ACHN (cell line): ENCODE results near the gene MERTK.

ENCODE experiments used
- DNase-seq: peaks from one replicate; pipeline ENCODE4 v3.0.0-alpha.2; 2015
- in situ Hi-C: cut with HindIII; loops from 2 replicates; pipeline ENCODE4 v1.10.0; 2017; ENCODE audit warnings: low sequenced_read_pairs, low pct_ligation_motif_present, low pct_unique_long_range_greater_than_20kb

Gene MERTK

GRCh38 chr2:111994042-111994441 lies 95.6 kb downstream of the MERTK start:
- DNase-seq, result no peak
- in situ Hi-C loops, result no loop called here

DNA sequence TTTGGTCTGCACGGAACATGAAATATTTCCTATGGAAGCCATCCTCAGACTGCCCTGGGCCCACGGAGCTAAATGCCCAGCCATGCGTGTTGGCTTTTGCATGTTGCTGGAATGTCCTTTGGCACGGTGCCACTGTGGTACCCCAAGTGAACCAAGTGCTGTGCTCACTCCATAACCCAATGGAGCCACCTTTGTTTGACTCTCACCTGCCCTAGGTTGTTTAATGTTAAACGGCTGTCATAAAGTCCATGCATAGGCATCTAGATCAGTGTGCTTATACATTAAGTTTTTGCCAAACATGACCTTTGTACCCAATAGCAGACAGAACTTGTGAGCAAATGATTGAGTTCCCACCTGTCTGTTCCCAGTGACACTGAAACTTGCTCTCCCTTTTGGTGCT lies 96.7 kb downstream of the MERTK start:
- no peak for DNase-seq
- in situ Hi-C loops, result no loop called here

GRCh38 chr2:111999809-112000208 lies 101.4 kb downstream of the MERTK start:
- no peak for DNase-seq
- in situ Hi-C loops, result no loop called here

DNA sequence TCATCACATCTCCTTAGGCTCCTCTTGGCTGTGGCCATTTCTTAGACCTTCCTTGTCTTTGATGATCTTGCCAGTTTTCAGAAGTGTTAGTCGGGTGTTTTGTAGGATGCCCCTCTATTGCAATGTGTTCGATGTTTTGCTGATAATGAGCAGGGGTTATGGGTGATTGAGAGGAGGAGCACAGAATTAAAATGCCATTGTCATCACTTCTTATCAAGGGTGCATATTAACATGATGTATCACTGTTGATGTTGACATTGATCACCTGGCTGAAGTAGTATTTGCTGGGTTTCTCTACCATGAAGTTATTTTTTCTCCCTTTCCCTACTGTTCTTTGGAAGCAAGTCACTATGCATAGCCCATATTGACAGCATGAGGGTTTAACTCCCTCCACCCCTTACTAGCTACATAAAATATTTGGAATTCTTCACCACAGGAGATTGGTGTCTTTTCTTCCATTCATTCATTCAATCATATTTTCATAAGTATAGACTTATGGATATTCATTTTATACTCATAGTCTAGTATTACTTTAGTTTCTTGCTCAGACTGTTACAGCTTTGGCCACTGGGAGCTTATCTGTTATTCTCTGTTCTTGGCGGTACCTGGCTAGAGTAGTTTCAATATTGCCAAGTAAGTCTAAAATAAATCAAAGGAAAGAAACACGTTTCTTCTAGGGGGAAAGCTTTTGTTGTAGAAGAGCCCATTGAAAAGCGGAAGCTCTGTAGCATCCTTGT lies 102.2 kb downstream of the MERTK start:
- in situ Hi-C loops, result no loop called here
- DNase-seq, result no peak

- no peak for DNase-seq
Measured at GRCh38 chr2:112001136-112001715, 102.8 kb downstream of the MERTK start.

DNA sequence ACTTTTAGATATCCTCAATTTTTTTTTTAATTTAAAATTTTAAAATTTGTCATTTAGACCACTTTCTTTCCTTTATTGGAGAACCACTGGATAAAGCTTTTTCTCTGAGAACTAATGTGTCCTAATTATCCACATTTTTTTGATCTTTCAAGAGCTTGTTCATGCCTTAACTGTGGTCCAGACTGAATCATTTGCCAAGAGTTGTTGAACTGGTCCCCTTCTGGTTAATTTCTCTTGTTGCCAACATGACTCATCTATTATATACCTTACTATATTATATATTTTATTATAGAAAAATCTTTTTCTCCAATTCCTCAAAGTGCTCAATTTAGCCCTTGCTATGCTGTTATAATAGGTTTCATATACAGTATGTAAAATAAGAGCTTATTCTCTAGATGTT lies 103.5 kb downstream of the MERTK start:
- DNase-seq, result no peak
- in situ Hi-C loops, result no loop called here

More at GRCh38 chr2:112001136-112001715, 102.8 kb downstream of the MERTK start:
- in situ Hi-C loops, result no loop called here

- no peak for DNase-seq
- in situ Hi-C loops, result no loop called here
Measured at GRCh38 chr2:112003576-112004252, 105.3 kb downstream of the MERTK start.

DNA sequence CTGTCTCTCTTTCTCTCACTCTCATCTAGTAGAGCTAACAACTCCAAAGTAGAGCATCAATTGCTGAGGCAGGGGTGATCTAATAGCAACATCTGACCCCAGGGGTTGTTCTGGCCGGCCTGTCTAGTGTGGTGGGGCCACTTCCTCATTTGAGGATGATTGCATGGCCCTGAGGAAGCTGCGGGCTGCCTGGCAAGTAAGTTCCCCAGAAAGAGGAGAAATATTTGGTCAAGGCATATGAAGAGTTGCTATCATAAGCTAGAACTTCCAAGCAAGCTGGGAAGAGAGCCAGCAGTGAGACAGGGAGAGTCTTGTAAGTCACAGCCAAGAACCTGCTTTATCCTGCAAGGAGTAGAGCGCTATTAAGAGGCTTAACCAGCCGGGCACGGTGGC lies 105.8 kb downstream of the MERTK start:
- in situ Hi-C loops, result no loop called here
- DNase-seq, result no peak

- DNase-seq, result no peak
- in situ Hi-C loops, result no loop called here
Measured at GRCh38 chr2:112005406-112006075, 107.1 kb downstream of the MERTK start.

GRCh38 chr2:112006076-112006410 lies 107.6 kb downstream of the MERTK start:
- DNase-seq, result no peak
- in situ Hi-C loops, result no loop called here

DNA sequence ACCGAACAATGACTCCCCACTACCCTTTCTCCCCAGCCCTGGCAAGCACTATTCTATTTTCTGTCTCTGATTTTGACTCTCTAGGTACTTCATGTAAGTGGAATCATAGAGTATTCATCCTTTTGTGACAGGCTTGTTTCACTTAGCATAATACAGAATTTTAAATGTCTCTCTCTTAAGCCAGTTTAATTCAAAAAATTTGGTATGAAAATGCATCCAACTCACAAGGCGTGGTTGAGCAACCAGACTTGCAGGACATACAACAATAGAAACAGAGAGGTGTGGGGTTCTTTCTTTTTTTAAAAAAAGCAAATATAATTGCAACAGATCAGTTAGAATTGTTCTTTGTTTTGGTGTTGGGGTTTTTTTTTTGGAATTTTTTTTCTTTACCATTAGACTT lies 109.1 kb downstream of the MERTK start:
- in situ Hi-C loops, result no loop called here

DNA sequence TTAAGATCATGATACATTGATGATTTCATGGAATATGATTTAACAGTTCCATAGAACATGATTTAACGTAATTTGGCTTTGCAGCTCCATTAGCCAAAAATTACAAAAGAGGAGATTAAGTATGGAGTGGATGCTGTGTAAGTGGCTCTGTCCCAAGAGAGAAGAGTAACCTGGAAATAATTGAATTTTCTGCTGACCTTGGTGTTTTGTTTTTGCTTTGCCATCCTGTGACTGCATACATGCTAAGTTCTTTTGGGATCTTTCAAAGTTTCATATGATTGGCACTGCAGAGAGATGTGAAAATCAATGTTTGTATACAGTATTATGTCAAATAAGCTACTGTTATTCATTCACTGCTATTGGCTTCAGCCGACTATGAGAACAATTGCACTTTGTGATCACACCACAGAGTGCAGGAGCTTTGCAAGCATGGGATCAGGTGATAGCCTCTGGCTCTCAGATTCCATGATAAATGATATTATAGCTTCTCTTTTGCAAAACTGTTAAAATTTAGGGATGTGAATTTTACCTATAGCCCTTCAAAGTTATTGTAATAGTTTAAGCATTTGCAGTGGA lies 110.6 kb downstream of the MERTK start:
- no peak for DNase-seq
- in situ Hi-C loops, result no loop called here

More for the DNA sequence above, 109.1 kb downstream of the MERTK start:
- DNase-seq, result no peak

- in situ Hi-C loops, result no loop called here
- DNase-seq, result no peak
Measured at GRCh38 chr2:112010751-112011150, 112.3 kb downstream of the MERTK start.

DNA sequence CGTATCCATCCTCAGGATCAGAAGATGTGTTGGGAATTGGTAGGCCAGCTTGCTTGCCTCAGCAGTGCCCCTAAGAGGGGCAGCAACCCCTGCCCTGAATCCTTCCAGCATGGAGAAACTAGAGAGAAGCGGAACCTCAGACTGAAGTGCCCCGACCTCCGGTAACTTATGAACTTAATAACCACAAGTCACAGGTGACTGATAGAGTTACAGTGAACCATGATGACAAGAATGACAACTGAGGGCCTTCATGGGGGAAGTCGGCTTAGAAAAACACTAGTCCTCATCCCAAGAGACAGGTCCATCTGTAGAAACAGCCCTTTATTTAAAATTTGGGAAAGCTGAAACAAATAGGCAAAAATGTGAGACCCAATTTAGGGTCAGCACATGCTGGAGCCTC lies 114.1 kb downstream of the MERTK start:
- DNase-seq, result no peak
- in situ Hi-C loops, result no loop called here

- DNase-seq, result no peak
- in situ Hi-C loops, result no loop called here
Measured at GRCh38 chr2:112018846-112019245, 120.4 kb downstream of the MERTK start.

- in situ Hi-C loops, result no loop called here
- DNase-seq, result no peak
Measured at GRCh38 chr2:112019569-112019982, 121.2 kb downstream of the MERTK start.

- in situ Hi-C loops, result no loop called here
- DNase-seq, result no peak
Measured at GRCh38 chr2:112020561-112020960, 122.2 kb downstream of the MERTK start.

- in situ Hi-C loops, result no loop called here
- no peak for DNase-seq
Measured at GRCh38 chr2:112021290-112021689, 122.9 kb downstream of the MERTK start.

- DNase-seq, result no peak
- in situ Hi-C loops, result no loop called here
Measured at GRCh38 chr2:112021781-112022231, 123.4 kb downstream of the MERTK start.
